H1 (cell line): ENCODE data around the gene FFAR2. TPM values are rescaled to one million over a fixed set of nuclear protein-coding genes. Genes with fewer than 3 reads are reported as not detected.

Source experiments
- CTCF ChIA-PET: fragments of 300-600 bp; sonication (Branson Sonifier 250); formaldehyde crosslinking; loops from one replicate; lab custom pipeline; 2021; ENCODE audit not compliant: partially characterized antibody; lab: Charles Lee
- POLR2A ChIA-PET: fragments of 300-600 bp; sonication (Branson Sonifier 250); formaldehyde crosslinking; loops from one replicate; lab custom pipeline; 2021; ENCODE audit warnings: inconsistent platforms; ENCODE audit not compliant: partially characterized antibody; lab: Charles Lee
- DNase-seq, 2 experiments: peaks; one replicate each; pipeline versions ENCODE4 v3.0.0 to v3.0.0-alpha.2; 2010 to 2022; ENCODE audit warnings: low spot score in 2 of 2, low read depth in 1 of 2, mixed read lengths in 1 of 2
- FAIRE-seq: peaks from 2 replicates; lab custom pipeline; 2011; peaks lifted over from hg19 to GRCh38; lab: Jason Lieb, UNC
- H2AFZ ChIP-seq: 2 replicates; pipeline ENCODE4 v1.8.1; 2012; ENCODE audit warnings: low read length, inconsistent platforms
- H2AK5ac ChIP-seq: 2 replicates; pipeline ENCODE4 v1.6.1; 2013; ENCODE audit warnings: low read depth, low read length
- H2BK120ac ChIP-seq: replicated peaks from 2 replicates; pipeline ENCODE3; 2013; ENCODE audit warnings: low read depth, low read length, inconsistent platforms
- H2BK12ac ChIP-seq: 2 replicates; pipeline ENCODE4 v1.6.1; 2013; ENCODE audit warnings: low read depth, low read length
- H2BK15ac ChIP-seq: 2 replicates; pipeline ENCODE4 v1.6.1; 2013; ENCODE audit warnings: low read length
- H2BK20ac ChIP-seq: 2 replicates; pipeline ENCODE4 v1.6.1; 2013; ENCODE audit warnings: low read length
- H2BK5ac ChIP-seq: 2 replicates; pipeline ENCODE4 v1.6.1; 2013; ENCODE audit warnings: low read depth, low read length
- H3K14ac ChIP-seq: 2 replicates; pipeline ENCODE4 v1.6.1; 2013; ENCODE audit warnings: inconsistent platforms; ENCODE audit not compliant: insufficient read length
- H3K18ac ChIP-seq: 2 replicates; pipeline ENCODE4 v1.6.1; 2013; ENCODE audit warnings: low read length; ENCODE audit errors: extremely low read depth
- H3K23ac ChIP-seq: 2 replicates; pipeline ENCODE4 v1.6.1; 2013; ENCODE audit warnings: inconsistent platforms; ENCODE audit not compliant: insufficient read length
- H3K23me2 ChIP-seq: 2 replicates; pipeline ENCODE4 v1.6.1; 2013; ENCODE audit warnings: low read depth, low read length
- H3K27ac ChIP-seq: 2 replicates; pipeline ENCODE4 v1.6.1; 2011; ENCODE audit warnings: low read depth, low read length, inconsistent platforms
- H3K27me3 ChIP-seq, 4 experiments: replicated peaks in 1 of 4; 1 replicate in 1 of 4; 2 replicates in 3 of 4; pipeline versions ENCODE4 v1.6.1 to v1.8.1; 2011 to 2013; ENCODE audit warnings: low read length in 3 of 4, mild to moderate bottlenecking in 3 of 4, inconsistent platforms in 2 of 4, mixed read lengths in 2 of 4, moderate library complexity in 1 of 4; ENCODE audit not compliant: control insufficient read depth in 3 of 4, insufficient read depth in 3 of 4; ENCODE audit errors: extremely low read depth in 1 of 4
- H3K36me3 ChIP-seq, 4 experiments: 2 replicates each; pipeline versions ENCODE4 v1.6.1 to v1.8.1; 2011 to 2013; ENCODE audit warnings: mild to moderate bottlenecking in 4 of 4, low read length in 3 of 4, moderate library complexity in 2 of 4, control low read depth in 1 of 4, inconsistent platforms in 1 of 4; ENCODE audit not compliant: insufficient read depth in 4 of 4, control insufficient read depth in 2 of 4
- H3K4ac ChIP-seq: replicated peaks from 2 replicates; pipeline ENCODE3; 2013; ENCODE audit warnings: low read length, low read depth, mixed read lengths, inconsistent platforms; ENCODE audit not compliant: insufficient read length
- H3K4me1 ChIP-seq, 4 experiments: replicated peaks in 1 of 4; 1 replicate in 1 of 4; 2 replicates in 3 of 4; pipeline versions ENCODE4 v1.6.1 to v1.8.1; 2011 to 2013; ENCODE audit warnings: low read length in 3 of 4, inconsistent platforms in 2 of 4, mixed read lengths in 1 of 4; ENCODE audit not compliant: insufficient read depth in 4 of 4, control insufficient read depth in 3 of 4
- H3K4me2 ChIP-seq, 2 experiments: 2 replicates each; pipeline versions ENCODE4 v1.6.1 to v1.8.1; 2011 to 2013; ENCODE audit warnings: low read depth in 2 of 2, low read length in 2 of 2, control low read depth in 1 of 2, inconsistent platforms in 1 of 2, mild to moderate bottlenecking in 1 of 2; ENCODE audit not compliant: insufficient read depth in 1 of 2
- H3K4me3 ChIP-seq, 4 experiments: fragments of 200-600, 300-600 bp in 1 of 4; sonication (generic), shearing (Covaris generic), sonication (Bioruptor Twin) in 1 of 4; 2 replicates each; pipeline versions ENCODE4 v1.5.1 to v1.8.1; 2011 to 2016; ENCODE audit warnings: low read length in 4 of 4, low read depth in 3 of 4, control low read depth in 2 of 4, inconsistent platforms in 2 of 4, mild to moderate bottlenecking in 2 of 4, mixed read lengths in 1 of 4, moderate library complexity in 1 of 4; ENCODE audit not compliant: insufficient read depth in 2 of 4; ENCODE audit errors: extremely low read depth in 1 of 4
- H3K56ac ChIP-seq: replicated peaks from 2 replicates; pipeline ENCODE3; 2013; ENCODE audit warnings: low read depth, mild to moderate bottlenecking, mixed read lengths, low read length, inconsistent platforms; ENCODE audit not compliant: insufficient read length
- H3K79me1 ChIP-seq: 2 replicates; pipeline ENCODE4 v1.6.1; 2013; ENCODE audit warnings: low read depth, low read length, control low read depth
- H3K79me2 ChIP-seq, 2 experiments: 2 replicates each; pipeline versions ENCODE4 v1.6.1 to v1.8.1; 2012 to 2013; ENCODE audit warnings: low read length in 2 of 2, mild to moderate bottlenecking in 2 of 2, inconsistent platforms in 1 of 2; ENCODE audit not compliant: insufficient read depth in 2 of 2, control insufficient read depth in 1 of 2
- H3K9ac ChIP-seq, 4 experiments: replicated peaks in 1 of 4; 1 replicate in 1 of 4; 2 replicates in 3 of 4; pipeline versions ENCODE4 v1.6.1 to v1.8.1; 2011 to 2013; ENCODE audit warnings: low read depth in 3 of 4, low read length in 3 of 4, control low read depth in 2 of 4, mild to moderate bottlenecking in 2 of 4, moderate library complexity in 2 of 4, inconsistent platforms in 1 of 4; ENCODE audit errors: extremely low read depth in 1 of 4
- H3K9me3 ChIP-seq, 2 experiments: 2 replicates each; pipeline versions ENCODE4 v1.6.1 to v1.8.1; 2012 to 2013; ENCODE audit warnings: mild to moderate bottlenecking in 2 of 2, moderate library complexity in 2 of 2, control low read depth in 1 of 2, inconsistent platforms in 1 of 2, low read depth in 1 of 2, low read length in 1 of 2, mixed read lengths in 1 of 2; ENCODE audit not compliant: insufficient read depth in 2 of 2
- H4K20me1 ChIP-seq, 2 experiments: replicated peaks in 1 of 2; 2 replicates each; pipeline versions ENCODE3 to v1.8.1; 2011 to 2013; ENCODE audit warnings: inconsistent platforms in 2 of 2, low read length in 2 of 2, mild to moderate bottlenecking in 1 of 2; ENCODE audit not compliant: insufficient read depth in 2 of 2, control insufficient read depth in 1 of 2
- H4K5ac ChIP-seq: 2 replicates; pipeline ENCODE4 v1.6.1; 2013; ENCODE audit warnings: low read length, low read depth, mixed read lengths, inconsistent platforms; ENCODE audit not compliant: insufficient read length
- H4K8ac ChIP-seq: 2 replicates; pipeline ENCODE4 v1.8.0; 2013; ENCODE audit warnings: mild to moderate bottlenecking, moderate library complexity, low read length, inconsistent platforms; ENCODE audit not compliant: insufficient read depth; ENCODE audit errors: extremely low read depth
- H4K91ac ChIP-seq: replicated peaks from 2 replicates; pipeline ENCODE3; 2013; ENCODE audit warnings: low read length, mixed read lengths, inconsistent platforms; ENCODE audit not compliant: insufficient read length
- ASH2L ChIP-seq: fragments of 200-600, 300-600 bp; sonication (generic); IDR thresholded peaks from one replicate; pipeline ENCODE4 v1.7.1; 2017; ENCODE audit warnings: low read length
- BRCA1 ChIP-seq: IDR thresholded peaks from 2 replicates; pipeline ENCODE4 v1.6.1; 2012; ENCODE audit warnings: low read depth, low read length, improper control_type of control experiment
- CTBP2 ChIP-seq: IDR thresholded peaks from 2 replicates; pipeline ENCODE4 v1.7.0; 2011; ENCODE audit warnings: borderline replicate concordance, mild to moderate bottlenecking, moderate library complexity, mixed read lengths, low read length; ENCODE audit not compliant: insufficient read depth, insufficient read length
- CTCF ChIP-seq, 3 experiments: IDR thresholded peaks; 1 replicate in 2 of 3; 2 replicates in 1 of 3; pipeline versions ENCODE4 v1.5.1 to v1.6.1; 2011; ENCODE audit warnings: low read length in 3 of 3, mild to moderate bottlenecking in 3 of 3, inconsistent platforms in 2 of 3, low read depth in 1 of 3, moderate library complexity in 1 of 3; ENCODE audit not compliant: insufficient read depth in 1 of 3; ENCODE audit errors: control extremely low read depth in 1 of 3
- PHF8 ChIP-seq: fragments of 200-600 bp; sonication (generic); conservative IDR thresholded peaks from 2 replicates; pipeline ENCODE4 v1.7.1; 2012; ENCODE audit warnings: low read depth, mild to moderate bottlenecking, inconsistent platforms, low read length, moderate library complexity
- SRF ChIP-seq: IDR thresholded peaks from 2 replicates; pipeline ENCODE4 v1.6.1; 2011; ENCODE audit warnings: mild to moderate bottlenecking, low read depth, low read length, moderate library complexity
- SUZ12 ChIP-seq: fragments of 200-600 bp; sonication (generic); IDR thresholded peaks from 2 replicates; pipeline ENCODE4 v1.6.1; 2012; ENCODE audit warnings: mild to moderate bottlenecking, inconsistent platforms, low read length, moderate library complexity, mixed read lengths
- TAF1 ChIP-seq: IDR thresholded peaks from 2 replicates; pipeline ENCODE4 v1.6.1; 2011; ENCODE audit warnings: mild to moderate bottlenecking, low read depth, low read length
- YY1 ChIP-seq: IDR thresholded peaks from 2 replicates; pipeline ENCODE4 v1.6.1; 2011; ENCODE audit warnings: low read depth, mild to moderate bottlenecking, low read length
- WGBS, 2 experiments: shearing (Covaris generic) in 1 of 2; methylation state at CpG; one replicate each; pipeline versions ENCODE4 v1.1.6 to v1.1.7; 2013 to 2015; ENCODE audit warnings: low lambda C conversion rate in 2 of 2, mixed read lengths in 2 of 2, inconsistent platforms in 1 of 2, low coverage in 1 of 2, missing lambda C conversion rate in 1 of 2; ENCODE audit not compliant: insufficient replicate concordance in 2 of 2, insufficient coverage in 1 of 2, insufficient read length in 1 of 2; ENCODE audit errors: extremely low coverage in 1 of 2, missing lambda C conversion rate in 1 of 2; 5-methylcytosine and 5-hydroxymethylcytosine counted together
- polyA plus RNA-seq, 7 experiments: library from polyadenylated mRNA; depleted of rRNA in 3 of 7; stranded (reverse) in 5 of 7; unstranded in 2 of 7; fragments of >200 nt in 5 of 7; fragments of 200-250 nt in 2 of 7; gene quantifications; 1 replicate in 5 of 7; 2 replicates in 1 of 7; 4 replicates in 1 of 7; pipeline versions ENCODE4 v1.2.1 to v1.2.3, GENCODE V29; 2011 to 2013; ENCODE audit warnings: missing spikeins in 2 of 7, mixed read lengths in 2 of 7
- total RNA-seq: library from RNA; stranded (reverse); fragmentation: NEBNext Ultra II Directional; extraction: Animal tissue kit (Norgen Biotek cat#: 25700); gene quantifications from 2 replicates; pipeline ENCODE4 v1.2.1, GENCODE V29; 2021
- TF ChIP-seq, protein P1 (sequence below): IDR thresholded peaks from 2 replicates; pipeline ENCODE4 v1.6.1; 2012; ENCODE audit warnings: low read length, inconsistent platforms

FFAR2 gene
- total and polyA plus RNA-seq, 2 of the 8 experiments (the other 6 are each of a cell fraction or from before 2014, with no cell fraction given): not detected

DNA sequence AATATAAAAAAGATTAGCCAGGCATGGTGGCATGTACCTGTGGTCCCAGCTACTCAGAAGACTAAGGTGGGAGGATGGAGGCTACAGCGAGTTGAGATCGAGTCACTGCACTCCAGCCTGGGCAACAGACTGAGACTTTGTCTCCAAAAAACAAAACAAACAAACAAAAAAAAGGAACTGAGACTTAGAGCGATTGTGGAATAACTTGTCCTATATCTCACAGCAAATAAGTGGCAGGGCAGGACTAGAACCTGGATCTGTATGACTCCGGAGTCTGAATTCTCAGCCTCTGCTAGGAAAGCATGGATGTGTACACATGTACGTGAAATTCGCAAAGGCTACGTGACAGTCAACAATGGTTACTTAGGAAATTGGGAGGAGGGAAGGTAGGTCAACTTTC is 22.1 kb downstream of the FFAR2 start:
- Histone ChIP-seq H3K23me2 (no peaks in the 10 kb centered on the region), H3K36me3 (no peaks in the 10 kb centered on the region), H3K4ac (no peak overlapping the region), H4K8ac (no peak overlapping the region), H3K18ac (no peak overlapping the region), H3K4me3 (no peak overlapping the region), H3K27ac (no peak overlapping the region), H4K5ac (no peak overlapping the region), H2AK5ac (no peak overlapping the region), H4K20me1 (no peaks in the 10 kb centered on the region), H4K91ac (no peak overlapping the region), H2AFZ (no peak overlapping the region), H3K4me2 (no peak overlapping the region), H3K14ac (no peak overlapping the region), H3K27me3 (no peaks in the 10 kb centered on the region), H2BK12ac (no peak overlapping the region), H3K79me2 (no peaks in the 10 kb centered on the region), H2BK5ac (no peak overlapping the region), H3K79me1 (no peaks in the 10 kb centered on the region), H3K4me1 (no peaks in the 10 kb centered on the region), H2BK15ac (0 out of 2 replicates have a peak overlapping the region, but pooled peaks have one; percentile 75), H2BK120ac (no peak overlapping the region), H2BK20ac (no peak overlapping the region), H3K9me3 (no peaks in the 10 kb centered on the region), H3K23ac (no peak overlapping the region), H3K9ac (no peak overlapping the region), H3K56ac (no peak overlapping the region)
- WGBS, 2 experiments: 93% methylated on average over 7 of the region's 7 CpGs; no CpG with 5 or more reads in 1 of the 2 experiments
- FAIRE-seq (no peak), DNase-seq (no peak)
- no peak for TF ChIP-seq SRF
- TF ChIP-seq PHF8: no peak
- TF ChIP-seq ASH2L: no peak
- no peak for TF ChIP-seq CTBP2
- TF ChIP-seq, protein P1, sequence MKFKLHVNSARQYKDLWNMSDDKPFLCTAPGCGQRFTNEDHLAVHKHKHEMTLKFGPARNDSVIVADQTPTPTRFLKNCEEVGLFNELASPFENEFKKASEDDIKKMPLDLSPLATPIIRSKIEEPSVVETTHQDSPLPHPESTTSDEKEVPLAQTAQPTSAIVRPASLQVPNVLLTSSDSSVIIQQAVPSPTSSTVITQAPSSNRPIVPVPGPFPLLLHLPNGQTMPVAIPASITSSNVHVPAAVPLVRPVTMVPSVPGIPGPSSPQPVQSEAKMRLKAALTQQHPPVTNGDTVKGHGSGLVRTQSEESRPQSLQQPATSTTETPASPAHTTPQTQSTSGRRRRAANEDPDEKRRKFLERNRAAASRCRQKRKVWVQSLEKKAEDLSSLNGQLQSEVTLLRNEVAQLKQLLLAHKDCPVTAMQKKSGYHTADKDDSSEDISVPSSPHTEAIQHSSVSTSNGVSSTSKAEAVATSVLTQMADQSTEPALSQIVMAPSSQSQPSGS: no peak
- no peak for TF ChIP-seq BRCA1
- no peak for TF ChIP-seq TAF1
- no peak for TF ChIP-seq CTCF (IDR thresholded peaks at IDR 0.05; ENCODE audit: control extremely low read depth in 1 of 3, insufficient read depth in 1 of 3, low read depth in 1 of 3, low read length in 3 of 3)
- TF ChIP-seq YY1: no peak
- no peak for TF ChIP-seq SUZ12
- POLR2A ChIA-PET: interaction anchor here (1.0 kb wide), 1 partner anchor 39 kb away, joined by 3 read pairs; no protein-coding TSS in a partner anchor
- CTCF ChIA-PET: interaction anchor here (0.8 to 3.7 kb wide), 12 partner anchors 10 to 413 kb away, joined by 3 to 51 read pairs (median 6); partner anchors contain the start of gene FFAR3
